HG02678 (cell line): Measurements from ENCODE around the gene IQGAP2.

Source experiments
- ATAC-seq: cut with Tn5 transposase; IDR thresholded peaks from one replicate; pipeline ENCODE4 v1.9.1; 2021; ENCODE audit warnings: mild to moderate bottlenecking, moderate library complexity; ENCODE audit not compliant: unreplicated experiment

The IQGAP2 gene

DNA sequence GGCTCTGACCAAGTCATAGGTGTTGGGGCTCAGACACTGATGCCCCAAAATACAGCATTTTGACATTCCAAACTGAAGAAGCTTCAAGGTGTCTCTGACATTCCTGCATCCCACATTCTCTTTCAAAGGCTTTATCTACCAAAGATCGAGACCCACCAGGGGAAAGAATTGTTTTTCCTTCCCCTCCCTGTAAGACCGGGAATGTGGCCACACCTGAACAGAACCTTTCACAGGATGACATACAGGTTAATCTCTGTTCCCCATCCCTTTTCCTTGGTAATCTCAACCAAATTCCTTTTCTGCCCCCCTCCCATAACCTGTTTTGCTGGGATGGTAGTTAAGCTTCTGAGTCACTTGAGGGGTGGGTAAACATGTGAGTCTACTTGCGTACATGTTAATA is 72.3 kb downstream of the IQGAP2 start:
- no peak for ATAC-seq

DNA sequence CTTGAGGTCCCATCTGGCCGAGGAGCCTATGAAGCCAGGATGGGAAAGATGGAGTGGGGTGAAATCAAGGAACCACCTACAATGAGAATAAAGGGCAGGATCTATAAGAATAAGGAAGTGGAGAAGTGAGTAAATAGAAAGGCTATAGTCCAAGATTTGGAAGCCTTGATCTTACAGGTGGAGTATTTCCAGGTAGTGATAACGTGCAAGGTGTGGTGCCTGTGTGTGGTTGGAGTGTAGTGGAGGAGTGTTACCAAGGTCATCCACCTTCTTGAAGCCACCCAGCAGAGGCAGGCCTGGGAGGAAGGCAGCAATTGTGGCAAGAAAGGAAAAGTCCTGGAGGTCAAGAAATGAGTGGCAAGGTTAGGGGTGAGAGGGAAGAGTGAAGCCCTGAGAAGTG is 72.9 kb downstream of the IQGAP2 start:
- ATAC-seq = no peak

DNA sequence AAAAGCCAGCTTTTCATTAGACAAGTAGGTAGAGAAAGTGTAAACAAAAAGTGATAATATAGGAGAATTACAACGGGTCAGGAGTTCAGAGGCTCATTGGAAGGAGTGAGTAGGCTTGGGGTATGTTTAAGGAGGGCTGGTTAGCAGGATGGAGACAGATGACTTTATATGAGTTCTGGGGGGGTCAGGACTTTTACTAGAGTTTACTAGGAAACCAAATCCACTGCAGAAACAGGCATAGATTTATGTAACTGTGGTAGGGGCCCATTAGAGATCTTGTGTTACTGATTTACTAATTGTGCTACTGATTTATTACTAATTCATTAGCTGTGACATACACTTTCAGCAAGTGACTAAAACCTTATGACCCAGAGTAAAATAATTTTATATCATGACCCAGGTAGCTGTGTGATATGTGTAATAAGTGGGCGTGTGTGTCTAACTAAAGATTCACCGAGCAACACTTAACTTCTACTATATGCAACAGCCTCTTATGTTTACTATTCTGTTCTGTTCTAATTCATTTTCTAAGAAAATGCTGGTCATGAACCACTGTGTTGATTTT is 73.5 kb downstream of the IQGAP2 start:
- no peak for ATAC-seq

DNA sequence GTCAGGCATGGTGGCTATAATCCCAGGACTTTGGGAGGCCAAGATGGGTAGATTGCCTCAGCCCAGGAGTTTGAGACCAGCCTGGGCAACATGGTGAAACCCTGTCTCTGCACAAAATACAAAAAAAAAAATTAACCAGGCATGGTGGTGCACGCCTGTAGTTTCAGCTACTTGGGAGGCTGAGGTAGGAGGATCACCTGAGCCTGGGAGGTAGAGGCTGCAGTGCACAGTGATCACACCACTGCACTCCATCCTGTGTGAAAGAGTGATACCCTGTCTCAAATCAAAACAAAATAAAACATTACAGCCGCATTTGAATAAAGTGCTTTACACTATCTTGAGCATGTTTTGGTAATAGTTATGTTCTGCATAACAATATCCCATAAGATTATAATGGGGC is 74.0 kb downstream of the IQGAP2 start:
- no peak for ATAC-seq

DNA sequence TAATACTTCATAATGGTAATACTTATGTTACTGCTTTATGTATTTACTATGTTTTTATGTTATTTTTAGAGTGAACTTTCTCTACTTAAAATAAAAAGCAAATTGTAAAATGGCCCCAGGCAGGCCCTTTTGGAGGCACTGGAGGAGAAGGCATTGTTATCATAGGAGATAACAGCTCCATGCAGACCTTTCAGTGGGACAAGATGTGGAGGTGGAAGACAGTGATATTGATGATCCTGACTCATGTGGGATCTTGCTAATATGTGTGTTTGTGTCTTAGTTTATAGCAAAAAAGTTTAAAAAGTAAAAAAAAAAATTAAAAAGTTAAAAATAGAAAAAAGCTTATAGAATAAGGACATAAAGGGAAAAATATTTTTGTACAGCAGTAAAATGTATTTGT is 74.5 kb downstream of the IQGAP2 start:
- no peak for ATAC-seq

DNA sequence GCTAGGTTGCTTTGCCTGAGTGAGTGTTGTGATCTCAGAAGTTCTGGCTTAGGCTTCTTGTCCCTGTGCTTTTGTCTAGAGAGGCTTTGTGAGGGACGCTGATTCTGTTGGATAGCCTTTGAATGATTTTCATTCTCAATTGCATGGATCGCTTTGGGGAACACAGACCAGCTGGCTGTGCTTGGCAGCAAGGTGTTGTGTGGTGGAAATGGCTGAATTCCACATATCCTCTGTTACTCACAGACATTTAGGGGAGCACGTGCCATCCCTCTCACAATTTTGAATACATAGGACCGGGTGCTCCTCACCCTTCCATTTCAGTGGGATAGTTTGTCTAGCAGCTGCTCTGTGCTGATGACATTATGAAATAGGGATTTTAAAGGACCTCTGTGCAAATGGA is 76.2 kb downstream of the IQGAP2 start:
- no peak for ATAC-seq

DNA sequence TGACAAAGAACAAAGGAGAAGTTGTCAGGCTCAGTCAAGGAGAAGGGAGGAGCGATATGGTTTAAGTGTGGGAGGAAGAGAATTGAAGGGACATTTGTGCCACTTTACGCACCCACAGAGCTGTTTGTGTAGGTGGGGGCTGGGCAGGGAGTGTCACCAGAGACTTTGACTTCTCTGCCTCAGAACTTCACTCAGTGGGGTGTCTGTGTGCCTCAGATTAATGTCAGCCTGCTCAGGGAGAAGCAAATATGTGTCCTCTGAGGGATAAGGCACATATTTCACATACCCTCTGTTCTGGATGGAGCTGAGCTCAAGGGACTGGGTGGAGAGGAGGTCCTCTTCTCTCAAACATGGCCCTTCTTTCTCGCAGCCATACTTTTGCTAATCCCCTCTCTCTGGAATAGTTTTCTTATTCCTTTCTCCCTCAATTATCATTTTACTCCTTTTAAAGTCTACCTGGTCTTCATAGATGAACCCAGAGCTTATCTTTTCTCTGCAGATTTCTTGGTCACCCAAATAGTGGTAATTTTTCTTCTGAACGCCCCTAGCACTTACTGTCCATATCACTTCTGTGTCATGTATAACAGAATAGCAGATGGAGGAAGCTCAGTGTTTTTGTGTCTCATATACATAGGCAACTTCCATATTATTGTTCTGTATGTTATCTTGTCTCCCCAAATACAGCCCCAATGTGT is 77.0 kb downstream of the IQGAP2 start:
- no peak for ATAC-seq

DNA sequence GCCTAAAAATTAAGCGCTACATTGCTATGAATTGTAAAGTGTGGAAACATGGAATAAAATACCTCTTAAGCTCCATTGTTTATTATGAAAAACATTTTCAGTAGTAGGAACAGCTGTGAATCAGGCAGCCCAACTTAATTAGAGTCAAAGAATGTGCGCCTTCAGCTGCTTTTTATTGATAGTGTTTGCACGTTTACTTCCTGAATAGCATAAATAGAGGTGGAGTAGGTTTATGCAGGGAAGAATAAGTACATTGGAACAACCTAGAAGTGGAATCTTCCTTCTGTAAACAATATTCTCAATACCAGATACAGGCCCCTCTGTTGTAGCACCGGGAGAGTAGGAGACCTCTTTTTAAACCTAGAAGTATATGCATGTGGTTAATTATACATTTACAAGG is 79.9 kb downstream of the IQGAP2 start:
- ATAC-seq = no peak

DNA sequence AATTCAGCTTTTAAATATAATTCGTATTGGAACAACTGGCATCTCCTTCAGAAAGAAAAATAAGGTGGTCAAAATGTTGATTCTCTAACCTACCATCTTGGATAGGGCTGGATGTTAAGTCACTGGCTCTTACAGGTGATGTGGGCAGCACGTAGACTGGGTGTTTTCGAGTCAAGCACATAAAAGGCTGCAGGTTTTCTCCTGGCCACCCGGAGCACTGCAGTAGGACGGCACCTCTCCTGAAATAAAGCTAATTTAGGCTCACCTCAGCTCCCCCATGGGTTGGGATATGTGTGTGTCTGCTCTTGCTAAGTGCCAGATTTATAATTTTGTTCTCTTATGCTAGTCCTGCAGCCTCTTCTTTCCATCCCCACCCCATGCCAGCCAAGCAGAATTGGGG is 80.3 kb downstream of the IQGAP2 start:
- ATAC-seq = no peak

DNA sequence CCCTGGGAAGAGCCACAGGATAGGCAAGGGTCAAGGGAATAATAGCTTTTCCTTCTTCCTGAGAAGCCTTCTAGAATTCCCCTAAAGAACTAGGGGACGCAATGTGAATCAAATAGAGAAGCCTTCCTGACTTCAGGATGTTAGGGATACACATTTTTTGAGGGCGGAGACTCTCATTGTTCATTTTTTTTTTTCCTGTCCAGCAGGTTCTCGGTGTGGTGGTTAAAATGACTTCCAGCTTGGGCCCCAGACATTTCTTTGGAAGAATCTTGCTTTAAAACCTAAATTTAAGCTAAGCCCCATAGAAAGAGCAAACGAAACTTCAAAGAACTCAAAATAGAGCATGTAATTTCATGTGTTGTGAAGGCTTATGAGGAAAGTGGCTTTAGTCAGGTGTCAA is 80.8 kb downstream of the IQGAP2 start:
- ATAC-seq = no peak

DNA sequence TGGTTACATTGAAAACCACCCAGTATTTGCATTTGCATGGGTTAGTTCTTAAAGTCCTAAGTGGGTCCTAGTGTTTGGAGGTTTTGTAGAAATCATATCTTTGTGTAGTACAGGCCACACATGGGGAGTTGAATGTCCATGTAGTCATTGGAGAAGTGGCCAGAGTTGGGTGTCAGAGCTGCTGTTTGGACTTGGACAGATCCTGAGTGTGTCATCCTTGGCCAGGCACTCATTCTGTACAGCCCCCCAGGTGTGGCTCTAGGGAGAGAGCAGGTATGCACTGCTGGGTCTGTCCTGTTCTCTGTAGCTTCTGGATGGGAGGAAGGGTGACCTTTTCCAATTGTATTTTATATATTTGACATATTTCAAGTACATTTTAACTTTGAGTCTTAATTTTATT is 82.4 kb downstream of the IQGAP2 start:
- ATAC-seq = no peak

DNA sequence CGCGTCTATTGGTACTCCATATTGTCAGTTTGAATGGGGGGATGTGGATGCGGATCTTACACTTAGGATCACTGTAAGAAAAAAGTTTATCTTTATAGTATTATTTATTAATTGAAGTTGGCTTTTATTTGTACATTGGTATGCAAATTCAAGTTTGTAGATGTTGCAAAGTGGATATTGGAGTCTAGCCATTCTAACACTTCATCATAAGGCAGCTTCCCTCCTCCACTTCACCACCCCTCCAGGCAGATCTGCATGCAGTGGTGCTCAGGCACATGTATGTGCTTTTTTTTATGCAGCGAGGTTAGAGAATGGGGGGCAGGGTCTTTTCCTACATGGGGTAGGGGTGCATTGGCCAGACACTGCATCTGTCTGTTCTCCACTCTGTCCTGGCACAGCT is 84.3 kb downstream of the IQGAP2 start:
- no peak for ATAC-seq

DNA sequence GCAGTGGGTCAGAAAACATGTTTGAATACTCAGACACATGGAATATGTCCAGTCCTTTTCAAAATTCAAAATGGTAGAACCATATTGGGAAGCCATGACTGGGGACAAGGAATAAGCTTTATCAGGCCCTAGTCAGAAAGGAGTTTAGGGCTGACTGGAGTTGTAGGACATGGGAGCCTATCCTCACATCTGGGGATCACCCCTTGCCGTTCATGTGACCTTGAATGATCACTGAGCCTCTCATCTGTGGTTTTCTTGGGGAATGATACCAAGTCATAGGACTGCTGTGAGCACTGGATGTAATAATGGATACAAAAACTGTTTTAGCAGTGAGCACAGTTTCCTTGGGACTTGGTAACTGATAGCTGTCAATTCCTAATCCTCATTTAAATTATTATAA is 84.7 kb downstream of the IQGAP2 start:
- no peak for ATAC-seq

DNA sequence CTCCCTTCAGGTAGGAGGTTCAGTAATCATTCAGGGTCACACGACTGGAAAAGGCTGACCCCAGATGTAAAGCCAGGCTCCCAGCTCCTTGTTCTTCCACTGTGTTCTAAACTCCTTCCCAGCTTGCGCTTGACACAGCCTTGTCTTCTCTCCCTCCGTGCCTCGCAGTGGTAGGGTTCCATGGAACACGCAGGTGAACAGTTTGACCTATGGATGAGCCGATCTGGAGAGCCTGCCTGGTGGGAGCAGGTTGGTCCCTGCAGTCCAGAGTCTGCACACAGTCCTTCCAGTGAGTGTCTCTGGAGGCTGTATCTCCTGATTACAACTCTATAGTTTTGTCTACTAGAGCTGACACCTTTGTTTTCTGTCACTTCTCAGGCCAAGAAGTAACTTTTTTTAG is 85.9 kb downstream of the IQGAP2 start:
- ATAC-seq = no peak

DNA sequence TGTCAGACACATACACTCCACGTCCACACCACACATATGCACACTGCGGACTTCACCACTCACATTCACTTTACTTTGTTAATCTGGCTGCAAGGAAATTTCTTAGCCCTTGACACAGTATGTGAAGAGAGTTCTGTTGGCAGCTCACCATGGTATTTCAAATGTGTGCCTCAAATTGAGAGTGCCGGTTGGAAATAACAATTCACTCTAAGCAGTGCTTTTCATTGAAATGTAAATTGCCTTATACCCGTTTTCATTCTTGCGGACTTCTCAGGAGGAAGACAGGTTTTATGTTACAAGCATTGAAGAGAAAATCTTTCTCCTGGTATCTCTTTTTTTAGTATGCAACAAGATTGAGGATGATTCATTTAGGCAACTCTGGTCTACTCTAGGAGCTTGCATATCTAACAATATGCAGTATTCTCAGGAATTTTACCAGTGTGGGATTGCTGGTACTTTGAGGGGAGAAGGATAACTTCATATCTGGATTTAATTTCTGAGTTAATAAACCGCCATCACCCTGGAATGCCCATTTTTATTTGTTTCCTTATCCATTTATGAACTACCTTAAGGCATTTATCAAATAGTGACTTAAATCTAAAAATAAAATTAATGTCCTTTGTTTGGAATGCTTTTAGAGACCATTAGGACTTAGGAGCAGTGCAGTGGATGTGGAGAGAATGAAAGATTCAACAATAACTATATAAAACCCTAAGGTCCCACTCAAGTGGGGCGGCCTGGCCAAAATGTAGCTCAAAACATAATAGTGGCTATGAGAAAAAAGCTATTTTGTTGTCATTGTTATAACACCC is 87.0 kb downstream of the IQGAP2 start:
- no peak for ATAC-seq

DNA sequence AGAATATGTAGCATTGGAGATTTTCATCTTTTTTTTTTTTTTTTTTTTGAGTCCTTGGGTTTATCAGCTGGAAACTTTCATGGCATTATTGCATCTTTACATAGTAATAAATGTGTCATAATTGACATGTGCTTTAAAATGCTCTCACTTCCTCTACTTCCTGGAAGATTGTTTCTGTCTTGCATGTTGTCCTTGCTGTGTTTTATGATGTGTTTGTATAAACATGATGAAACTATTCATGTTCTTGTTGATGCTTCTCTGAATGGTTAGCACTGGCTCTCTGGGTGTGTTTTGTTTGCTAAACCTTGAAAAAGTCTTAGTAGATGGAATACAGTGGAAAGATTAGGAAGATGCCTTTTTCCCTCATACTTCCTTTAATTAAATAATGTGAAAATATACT is 87.9 kb downstream of the IQGAP2 start:
- no peak for ATAC-seq

DNA sequence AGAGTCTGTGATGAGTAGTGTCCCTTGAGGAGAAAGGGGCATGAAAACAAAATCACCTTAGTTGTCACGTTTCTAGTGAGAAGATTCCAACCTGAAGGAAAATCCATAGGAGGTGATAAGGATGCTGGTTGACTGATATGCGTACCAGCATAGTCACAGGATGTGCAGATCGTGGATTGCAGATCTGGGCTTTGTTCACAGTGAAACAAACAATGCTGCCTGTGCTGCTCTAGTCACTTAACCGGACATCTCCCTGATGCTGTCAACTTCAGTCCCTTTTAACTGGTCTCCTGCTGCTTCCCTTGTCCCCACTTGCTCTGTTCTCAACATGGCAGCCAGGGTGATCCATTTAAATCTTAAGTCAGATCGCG is 89.7 kb downstream of the IQGAP2 start:
- ATAC-seq = no peak

DNA sequence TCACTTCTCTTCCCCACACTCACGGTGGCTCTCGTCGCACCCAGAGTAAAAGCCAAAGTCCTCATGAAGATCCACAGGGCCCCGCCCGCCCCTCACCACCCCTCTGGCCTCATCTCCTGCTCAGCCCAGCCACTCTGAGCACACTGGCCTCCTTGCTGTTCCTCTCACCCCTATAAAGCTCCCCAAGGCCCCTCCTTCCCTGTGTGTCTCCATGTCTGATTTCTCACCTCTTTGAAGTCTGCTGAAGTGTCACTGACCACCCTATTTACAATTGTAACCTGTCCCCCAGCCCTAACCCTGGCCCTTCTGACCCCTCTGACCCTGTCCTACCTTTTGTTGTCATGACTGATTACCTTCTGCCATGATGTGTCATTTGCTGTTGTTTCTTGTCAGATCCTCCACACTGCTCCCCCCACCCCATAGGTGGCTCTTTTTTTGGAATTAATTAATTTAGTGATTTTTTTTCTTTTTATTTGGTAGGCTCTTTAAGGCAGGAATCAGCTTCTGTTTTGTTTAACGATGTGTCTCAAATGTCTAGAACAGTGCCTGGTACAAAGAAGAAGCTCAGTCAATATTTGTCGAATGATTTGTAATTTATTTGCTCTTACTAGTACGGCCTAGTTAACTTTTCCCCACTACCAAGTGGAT is 90.2 kb downstream of the IQGAP2 start:
- ATAC-seq = no peak

DNA sequence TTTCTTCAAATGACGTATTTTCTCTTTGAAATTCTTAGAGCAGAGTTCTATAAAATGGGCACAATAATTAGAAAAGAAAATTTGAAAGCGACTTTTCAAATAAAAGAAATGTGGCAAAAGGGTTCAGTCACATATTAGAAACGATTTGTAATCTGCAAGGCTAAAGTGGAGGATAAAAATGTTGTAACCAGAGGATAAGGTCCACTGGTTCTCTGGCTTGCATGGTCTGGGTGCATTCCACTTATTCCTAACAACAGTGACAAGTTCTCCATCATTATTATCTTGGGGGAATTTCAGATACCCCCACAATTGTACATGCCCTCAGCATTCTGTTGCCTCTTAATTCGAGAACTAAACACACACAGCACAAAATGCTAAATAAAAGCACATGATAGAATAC is 91.1 kb downstream of the IQGAP2 start:
- ATAC-seq = no peak

DNA sequence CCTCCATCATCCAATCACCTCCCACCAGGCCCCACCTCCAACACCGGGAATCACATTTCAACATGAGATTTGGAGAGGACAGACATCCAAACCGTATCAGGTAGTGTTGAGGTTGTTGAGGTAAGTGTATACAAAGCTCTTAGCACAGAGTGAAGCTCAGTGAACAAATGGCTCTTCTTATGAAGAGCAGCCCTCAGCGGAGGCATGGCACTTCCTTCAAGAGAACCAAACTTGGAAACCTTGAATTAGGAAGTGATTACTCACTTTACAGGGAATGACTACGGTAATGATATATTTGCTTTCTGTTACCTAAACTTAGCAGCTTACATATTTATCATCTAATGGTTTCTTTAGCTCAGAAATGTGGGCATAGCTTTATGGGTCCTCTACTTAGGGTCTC is 92.8 kb downstream of the IQGAP2 start:
- no peak for ATAC-seq

DNA sequence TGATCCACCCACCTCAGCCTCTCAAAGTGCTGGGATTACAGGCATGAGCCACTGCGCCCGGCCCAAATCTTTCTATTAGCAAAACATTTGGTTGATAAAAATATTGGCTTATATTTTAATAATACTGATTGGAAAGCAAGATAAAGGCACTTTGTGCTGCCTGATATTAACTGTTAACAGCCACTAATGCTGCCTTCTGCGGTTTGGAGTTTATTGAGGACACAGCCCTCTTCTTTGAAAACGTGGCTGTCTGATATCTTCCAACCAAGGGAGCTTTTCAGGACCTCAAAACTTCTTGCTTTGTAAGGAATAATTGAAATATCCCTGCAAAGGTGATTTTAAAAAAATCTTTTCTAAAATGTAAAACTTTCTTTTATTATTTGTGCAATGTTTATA is 94.0 kb downstream of the IQGAP2 start:
- no peak for ATAC-seq
